Right renal cortex interstitium (tissue), 3 donors: ENCODE measurements around the gene CDC40. TPM values are rescaled to one million over a fixed set of nuclear protein-coding genes. Genes with fewer than 3 reads are reported as not detected.

ENCODE experiments used
- DNase-seq, 3 donors: peaks; one replicate each; pipeline ENCODE4 v3.0.0-alpha.2; 2013; ENCODE audit warnings: low read depth in 3 of 3, low spot score in 2 of 3
- polyA plus RNA-seq, 3 donors: library from polyadenylated mRNA; unstranded; fragments of 120-200 nt; gene quantifications; one replicate each; pipeline ENCODE4 v1.2.1, GENCODE V29; 2013; ENCODE audit not compliant: insufficient read length in 3 of 3

The CDC40 gene
- 10 to 100 TPM; 33.9 to 37.6 (median 34.7) TPM for polyA plus RNA-seq

- no peak for DNase-seq
Measured at GRCh38 chr6:110180228-110181008, at the start of gene CDC40. CDC40 (plus strand) TSS chr6:110180427; CDS start chr6:110180445, 18 bp downstream.

DNA sequence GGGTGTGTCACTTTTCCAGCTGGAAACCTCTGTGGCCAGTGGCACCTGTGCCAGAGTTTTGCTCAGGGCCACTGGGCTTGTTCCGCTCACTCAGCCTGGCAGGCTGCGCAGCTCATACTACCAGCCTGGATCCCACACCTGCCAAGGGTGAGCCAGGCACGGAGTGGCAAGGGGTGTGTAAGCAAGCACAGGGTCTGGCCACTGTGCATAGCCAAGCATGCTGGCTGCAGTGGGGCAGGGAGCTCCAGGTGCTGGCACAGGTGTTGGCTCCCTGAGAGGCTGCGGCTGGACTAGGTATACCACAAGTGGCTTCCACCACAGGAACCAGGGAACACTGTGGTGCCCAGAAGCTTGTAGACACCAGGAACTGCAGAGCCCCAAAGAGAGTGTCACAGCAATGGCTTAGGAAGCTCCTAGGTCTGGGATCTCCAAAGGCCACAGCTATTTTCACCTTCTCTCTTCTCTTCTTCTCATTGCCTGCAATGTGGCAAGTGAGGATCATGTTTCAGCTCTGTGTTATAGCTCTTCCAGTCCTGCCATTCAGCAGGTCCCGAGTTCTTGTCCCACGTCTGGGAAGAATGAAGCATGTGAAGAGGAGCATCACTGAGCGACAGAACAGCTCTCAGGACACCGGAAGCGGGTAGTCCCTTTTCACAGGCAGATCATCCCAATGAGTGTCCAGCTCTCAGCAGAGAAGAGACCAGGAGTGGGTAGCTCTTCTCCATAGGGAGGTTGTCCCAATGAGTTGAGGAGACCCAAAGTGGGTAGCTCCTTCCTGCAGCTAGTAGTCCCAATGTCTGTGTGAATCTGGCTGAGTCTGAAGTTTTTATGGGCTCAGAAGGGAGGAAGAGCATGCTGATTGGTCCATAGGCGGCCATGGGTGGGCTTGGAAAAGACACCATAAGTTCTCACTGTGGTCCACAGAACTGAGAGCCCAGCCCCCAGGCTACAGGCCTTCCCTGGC is 42.0 kb upstream of the CDC40 start:
- no peak for DNase-seq

DNA sequence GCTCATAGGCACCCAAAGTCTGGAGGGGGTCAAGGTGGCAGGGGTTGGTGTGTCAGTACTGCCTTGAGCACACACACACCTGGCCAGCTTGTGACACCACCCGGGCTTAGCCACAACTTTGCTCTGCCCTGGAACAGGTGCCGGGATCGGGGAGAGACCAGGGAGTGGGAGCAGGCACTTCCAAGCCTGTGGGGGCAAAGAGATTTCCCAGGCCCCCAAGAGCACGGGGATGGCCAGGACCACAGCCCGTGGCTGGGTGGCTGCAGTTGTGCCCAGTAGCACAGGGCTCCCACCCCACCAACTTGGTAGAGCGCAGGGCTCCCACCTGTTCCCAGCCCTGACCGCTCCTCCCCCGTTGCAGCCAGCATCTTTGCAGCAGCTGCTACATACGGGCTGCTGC is 41.2 kb upstream of the CDC40 start:
- no peak for DNase-seq

GRCh38 chr6:110140650-110141049 is 39.6 kb upstream of the CDC40 start:
- no peak for DNase-seq

DNA sequence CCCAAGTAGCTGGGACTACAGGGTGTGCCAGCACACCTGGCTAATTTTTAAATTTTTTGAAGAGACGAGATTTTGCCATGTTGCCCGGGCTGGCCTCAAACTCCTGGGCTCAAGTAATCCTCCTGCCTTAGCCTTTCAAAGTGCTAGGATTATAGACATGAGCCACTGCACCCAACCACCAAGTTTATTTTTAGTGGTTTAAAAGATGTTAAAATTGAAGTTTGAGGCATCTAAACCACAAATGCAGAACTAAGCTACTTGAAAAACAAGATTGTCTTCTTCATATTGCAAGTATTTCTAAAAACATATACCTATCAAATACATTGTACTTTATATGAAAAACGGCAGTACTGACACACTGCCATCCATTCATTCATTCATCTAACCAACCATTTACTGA is 32.4 kb upstream of the CDC40 start:
- DNase-seq, result no peak

- no peak for DNase-seq
Measured at GRCh38 chr6:110158479-110158878, 21.7 kb upstream of the CDC40 start.

GRCh38 chr6:110170081-110170480 is 10.1 kb upstream of the CDC40 start:
- no peak for DNase-seq

- no peak for DNase-seq
Measured at GRCh38 chr6:110173506-110174132, 6.6 kb upstream of the CDC40 start.

GRCh38 chr6:110178626-110179405 is 1.4 kb upstream of the CDC40 start:
- DNase-seq, result peak; percentile 62 to 70 (median 62)

- peak; percentile 96 to 98 (median 97) for DNase-seq
Measured at GRCh38 chr6:110179406-110180227, 610 bp upstream of the CDC40 start, which contains the start of gene WASF1. WASF1 (minus strand) TSS chr6:110179670; CDS start chr6:110127601, 52,069 bp downstream.

GRCh38 chr6:110181131-110182030 is 1.2 kb downstream of the CDC40 start:
- no peak for DNase-seq

GRCh38 chr6:110183292-110183885 is 3.2 kb downstream of the CDC40 start:
- no peak for DNase-seq

- DNase-seq, result no peak
Measured at GRCh38 chr6:110185879-110186278, 5.7 kb downstream of the CDC40 start.

DNA sequence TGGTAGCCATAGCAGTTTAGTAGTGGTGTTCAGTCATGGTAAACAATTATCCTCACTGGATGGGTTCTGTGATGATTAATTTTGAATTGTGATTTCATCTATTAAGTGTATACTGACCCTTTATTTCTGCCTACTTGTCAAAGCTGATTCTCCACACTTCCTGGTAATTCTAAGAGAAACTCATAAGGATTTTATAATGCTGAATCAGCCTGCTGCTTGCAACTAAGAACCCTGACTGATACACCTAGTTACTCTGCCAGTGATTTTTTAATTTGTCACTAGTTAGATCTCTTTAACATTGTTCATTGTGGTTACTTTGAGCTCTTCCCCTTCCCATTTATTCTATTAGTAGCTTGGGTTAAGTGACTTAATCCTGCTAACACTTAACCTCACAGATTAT is 8.6 kb downstream of the CDC40 start:
- DNase-seq, result no peak

DNA sequence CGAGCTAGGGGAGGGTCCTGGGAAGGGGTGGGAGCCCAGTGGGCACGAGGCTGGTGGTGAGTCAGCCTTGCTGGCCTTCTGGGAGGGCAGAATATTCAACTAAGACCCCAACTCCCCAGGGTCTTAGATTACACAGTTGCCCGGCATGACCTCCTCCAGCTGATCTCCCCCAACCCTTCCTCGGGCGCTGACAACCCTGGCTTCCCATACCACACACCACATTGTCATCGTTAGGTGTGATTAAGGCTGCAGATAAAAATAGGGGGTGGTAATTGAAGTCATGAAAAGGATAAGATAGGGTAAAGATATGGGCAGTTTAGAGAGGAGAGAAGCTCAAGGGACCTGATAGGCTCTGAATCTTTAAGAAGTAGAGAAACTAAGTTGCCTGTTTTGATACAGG is 10.5 kb downstream of the CDC40 start:
- no peak for DNase-seq

GRCh38 chr6:110191477-110191876 is 11.2 kb downstream of the CDC40 start:
- no peak for DNase-seq

DNA sequence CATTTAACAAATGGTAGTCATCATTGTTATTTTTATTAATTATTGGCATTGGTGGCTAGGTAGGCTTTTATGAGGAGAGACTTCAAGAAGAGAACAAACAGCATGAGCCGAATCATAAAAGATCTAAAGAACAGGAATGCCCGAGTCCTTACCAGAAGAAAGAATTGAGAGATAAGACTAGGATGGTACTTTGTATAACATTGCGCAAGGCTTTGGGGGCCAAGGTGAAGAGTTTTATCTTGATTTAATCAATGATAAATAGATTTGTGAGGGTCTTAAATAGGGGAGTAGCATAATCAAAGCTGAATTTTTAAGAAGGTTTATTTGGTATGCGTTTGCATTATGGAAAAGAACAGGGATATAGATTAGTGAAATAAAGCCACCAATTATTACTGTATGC is 15.4 kb downstream of the CDC40 start:
- DNase-seq, result no peak

DNA sequence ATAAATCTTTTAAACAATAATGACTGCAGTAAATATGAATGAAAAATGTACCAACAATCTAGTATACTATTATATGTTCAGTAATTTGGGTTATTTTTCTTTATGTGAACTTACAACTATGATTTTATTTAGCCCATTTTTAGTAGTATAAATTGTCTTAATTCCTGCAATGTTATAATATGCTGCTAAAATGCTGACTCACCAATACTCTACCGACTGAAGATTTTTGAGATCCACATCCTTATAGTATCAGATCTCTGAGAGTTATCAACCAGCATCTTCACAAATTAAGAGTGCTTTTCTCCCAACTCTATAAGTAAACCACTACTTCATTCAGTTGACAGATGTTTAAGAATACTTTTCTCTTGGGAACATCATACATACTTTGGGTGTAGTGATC is 16.6 kb downstream of the CDC40 start:
- no peak for DNase-seq
